ENCODE data around the gene FSCN2.
"Not testable (repeated sequence)": the region's sequence is repeated elsewhere in the genome, so short reads cannot be mapped to it uniquely, and the experiment has no call there.

FSCN2 gene

DNA sequence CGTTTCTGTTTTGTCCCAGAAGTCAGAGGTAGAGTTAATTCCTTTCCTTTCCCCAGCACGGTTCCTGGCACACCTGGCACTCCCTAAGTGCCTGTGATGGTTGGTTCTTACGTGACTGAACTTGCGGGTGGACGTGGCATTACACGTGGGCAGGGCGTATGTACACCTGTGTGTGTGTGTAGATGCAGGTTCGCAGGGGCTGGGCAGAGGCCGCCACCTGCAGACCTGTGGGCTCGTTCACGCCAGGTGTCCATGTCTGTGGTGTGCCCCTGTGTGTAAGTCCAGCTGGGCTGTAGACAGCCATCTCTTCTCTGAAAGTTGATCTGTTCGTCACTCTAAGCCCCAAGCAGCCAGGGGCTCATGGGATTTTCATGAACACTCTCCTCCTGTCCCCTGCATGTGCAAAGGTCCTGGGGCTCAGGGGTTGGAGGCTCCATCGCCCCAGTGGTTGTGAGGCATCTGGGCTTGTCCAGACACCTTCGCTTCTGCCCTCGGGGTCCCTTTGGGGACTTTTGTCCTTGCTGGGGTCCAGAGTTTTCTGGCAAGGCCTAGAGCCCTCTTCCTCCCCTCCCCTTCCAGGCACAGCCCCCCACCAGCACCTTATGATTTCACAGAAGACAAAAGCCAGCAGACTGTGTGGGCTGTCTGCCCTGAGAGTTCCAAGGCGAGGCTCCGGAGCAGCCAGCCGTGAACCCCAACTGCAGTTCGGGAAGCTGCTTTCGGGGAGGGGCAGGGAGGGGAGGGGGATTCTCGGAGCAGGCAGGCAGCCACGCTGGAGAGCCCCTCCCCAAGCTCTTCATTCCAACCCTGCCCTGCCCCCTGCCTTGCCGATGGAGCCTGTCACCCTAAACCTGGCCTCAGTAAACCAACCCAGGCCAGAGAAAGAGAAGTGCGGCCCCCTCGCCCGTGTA, 5.4 kb upstream of the FSCN2 start:
- in situ Hi-C loops (cut with MboI; ENCODE audit: low sequenced_read_pairs): no loop called here

DNA sequence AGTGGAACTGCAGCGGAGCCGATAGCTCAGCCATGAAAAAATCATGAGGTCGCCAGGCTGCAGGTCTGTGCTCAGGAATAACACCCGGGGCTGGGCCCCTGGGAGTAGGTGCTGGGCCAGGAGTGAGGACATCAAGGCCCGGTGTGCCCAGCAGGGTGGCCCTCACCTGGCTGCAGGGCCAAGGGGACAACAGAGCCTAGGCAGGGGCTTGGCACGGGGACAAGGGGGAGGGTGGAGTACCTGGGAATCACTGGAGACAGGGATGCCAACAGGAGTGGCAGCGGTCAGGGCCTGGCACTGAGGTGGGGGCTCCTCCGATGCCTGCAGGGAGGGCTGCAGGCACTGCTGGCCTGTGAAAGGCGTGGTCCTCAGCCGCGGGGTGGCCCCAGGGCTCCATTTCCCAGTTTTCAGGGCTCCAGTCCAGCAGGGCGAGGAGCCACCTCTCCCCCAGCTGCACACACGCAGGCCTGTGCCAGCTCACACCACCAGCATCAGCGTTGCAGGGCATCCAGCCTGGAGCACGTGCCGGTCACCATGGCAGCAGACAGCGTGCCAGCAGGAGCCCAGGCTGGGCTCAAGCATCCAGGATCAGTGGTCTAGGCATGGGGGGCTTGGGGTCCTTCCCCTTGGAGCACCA, 4.7 kb upstream of the FSCN2 start:
- in situ Hi-C loops (cut with MboI; ENCODE audit: low sequenced_read_pairs): no loop called here

DNA sequence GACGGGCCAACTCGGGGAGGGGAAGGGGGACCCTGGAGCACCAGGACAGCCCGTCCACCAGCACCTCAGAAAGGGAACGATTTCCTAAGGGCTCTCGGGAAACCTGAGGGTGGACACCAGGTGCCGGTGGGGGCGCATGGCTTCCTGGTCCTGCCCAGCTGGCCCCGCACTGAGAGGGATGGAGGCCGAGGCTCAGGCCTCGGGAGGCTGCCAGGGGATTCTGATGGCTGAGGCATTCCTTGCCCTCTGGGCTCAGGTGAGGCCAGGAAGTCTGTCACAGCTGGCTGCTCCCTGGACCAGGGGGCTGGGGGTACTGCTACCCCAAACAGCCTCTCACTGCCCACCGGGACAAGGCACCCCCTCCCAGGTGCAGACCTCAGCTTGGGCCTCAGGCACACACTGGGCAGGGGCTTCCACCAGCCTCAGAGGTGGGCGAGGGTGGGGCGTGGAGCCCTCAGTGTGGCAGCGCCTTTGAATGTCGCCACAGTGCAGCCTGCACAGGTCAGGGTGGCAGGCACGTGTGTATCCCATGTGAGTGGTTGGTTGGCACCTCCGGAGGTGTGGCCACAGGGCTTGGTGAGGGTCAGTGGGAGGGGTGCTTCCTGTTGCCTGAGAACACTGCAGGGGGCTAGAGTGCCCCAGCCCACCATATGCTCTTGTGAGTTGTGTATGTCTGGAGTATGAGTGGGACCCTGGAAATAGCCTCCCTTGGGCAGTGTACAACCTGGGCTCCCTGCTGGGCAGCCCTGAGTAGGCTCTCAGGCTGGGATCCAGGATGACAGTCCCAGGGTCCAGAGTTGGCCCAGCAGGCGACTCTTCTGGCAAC, 3.9 kb upstream of the FSCN2 start:
- in situ Hi-C loops (cut with MboI; ENCODE audit: low sequenced_read_pairs): no loop called here

DNA sequence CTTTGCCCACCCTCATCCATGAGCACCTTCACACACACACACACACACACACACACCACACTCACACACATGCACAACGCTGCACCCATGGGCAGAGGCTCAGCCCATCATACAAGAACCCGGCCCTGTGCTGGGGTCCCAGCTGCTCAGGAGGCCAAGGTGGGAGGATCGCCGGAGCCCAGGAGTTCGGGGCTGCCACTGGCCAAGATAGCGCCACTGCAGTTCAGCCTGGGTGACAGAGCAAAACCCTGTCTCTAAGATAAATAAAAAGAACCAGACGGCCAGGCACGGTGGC, 3.4 kb upstream of the FSCN2 start:
- in situ Hi-C loops (cut with MboI; ENCODE audit: low sequenced_read_pairs): no loop called here

DNA sequence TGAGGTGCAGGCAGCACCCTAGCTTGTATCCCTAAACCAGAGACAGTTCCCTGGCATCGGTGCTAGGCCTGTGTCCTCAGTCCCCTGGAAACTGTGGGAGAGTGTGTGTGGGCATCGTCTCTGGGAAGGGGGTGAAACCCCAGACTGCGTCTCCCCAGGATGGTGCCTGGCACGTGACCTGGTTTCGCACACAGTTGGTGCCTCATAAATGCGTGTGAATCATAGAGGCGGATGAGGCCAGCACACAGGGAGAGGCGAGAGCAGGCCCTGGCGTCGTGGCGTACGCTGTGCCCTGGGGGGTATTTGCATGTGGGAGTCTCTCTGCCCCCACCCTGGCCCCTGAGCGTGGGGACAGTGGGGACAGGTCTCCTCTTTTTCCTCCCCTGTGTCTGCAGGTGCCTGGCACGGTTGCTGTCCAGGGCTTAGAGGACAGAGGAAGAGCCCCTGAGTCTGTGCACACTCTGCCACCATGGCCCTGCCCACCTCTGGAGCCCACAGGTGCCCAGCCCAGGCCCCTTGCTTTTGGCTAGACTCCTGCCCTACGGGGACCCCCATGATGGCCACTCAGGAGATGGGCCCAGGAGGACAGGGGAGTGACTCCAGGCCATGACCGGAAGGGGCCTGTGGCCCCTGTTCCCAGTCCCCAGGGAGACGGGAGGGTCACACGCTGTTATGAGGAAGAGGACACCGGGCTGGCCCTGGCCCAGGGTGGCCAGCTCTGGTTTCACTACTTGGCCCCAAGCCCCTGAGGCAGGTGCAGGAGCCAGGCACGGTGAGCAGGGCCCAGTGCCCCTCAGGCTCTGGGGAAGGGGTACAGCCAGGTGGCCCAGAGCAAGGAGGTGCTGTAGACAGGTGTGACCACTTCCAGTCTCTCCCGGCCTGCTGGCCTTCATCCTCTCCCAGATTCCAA, 1.3 kb upstream of the FSCN2 start:
- in situ Hi-C loops (cut with MboI; ENCODE audit: low sequenced_read_pairs): no loop called here

DNA sequence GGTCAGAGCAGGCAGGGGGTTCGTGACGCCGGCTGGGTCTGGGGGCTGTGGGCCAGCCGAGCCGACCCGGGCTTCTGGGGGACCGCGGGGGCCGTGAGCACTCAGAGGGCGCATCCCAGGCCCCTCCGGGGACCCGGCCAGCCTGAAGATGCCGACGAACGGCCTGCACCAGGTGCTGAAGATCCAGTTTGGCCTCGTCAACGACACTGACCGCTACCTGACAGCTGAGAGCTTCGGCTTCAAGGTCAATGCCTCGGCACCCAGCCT, 140 bp downstream of the FSCN2 start:
- in situ Hi-C loops (cut with MboI; ENCODE audit: low sequenced_read_pairs): no loop called here

DNA sequence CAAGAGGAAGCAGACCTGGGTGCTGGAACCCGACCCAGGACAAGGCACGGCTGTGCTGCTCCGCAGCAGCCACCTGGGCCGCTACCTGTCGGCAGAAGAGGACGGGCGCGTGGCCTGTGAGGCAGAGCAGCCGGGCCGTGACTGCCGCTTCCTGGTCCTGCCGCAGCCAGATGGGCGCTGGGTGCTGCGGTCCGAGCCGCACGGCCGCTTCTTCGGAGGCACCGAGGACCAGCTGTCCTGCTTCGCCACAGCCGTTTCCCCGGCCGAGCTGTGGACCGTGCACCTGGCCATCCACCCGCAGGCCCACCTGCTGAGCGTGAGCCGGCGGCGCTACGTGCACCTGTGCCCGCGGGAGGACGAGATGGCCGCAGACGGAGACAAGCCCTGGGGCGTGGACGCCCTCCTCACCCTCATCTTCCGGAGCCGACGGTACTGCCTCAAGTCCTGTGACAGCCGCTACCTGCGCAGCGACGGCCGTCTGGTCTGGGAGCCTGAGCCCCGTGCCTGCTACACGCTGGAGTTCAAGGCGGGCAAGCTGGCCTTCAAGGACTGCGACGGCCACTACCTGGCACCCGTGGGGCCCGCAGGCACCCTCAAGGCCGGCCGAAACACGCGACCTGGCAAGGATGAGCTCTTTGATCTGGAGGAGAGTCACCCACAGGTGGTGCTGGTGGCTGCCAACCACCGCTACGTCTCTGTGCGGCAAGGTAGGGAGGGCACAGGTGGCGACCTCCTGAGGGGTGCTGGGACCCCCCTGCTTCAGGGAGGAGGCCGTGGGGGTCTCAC, 667 bp downstream of the FSCN2 start:
- in situ Hi-C loops (cut with MboI; ENCODE audit: low sequenced_read_pairs): no loop called here

DNA sequence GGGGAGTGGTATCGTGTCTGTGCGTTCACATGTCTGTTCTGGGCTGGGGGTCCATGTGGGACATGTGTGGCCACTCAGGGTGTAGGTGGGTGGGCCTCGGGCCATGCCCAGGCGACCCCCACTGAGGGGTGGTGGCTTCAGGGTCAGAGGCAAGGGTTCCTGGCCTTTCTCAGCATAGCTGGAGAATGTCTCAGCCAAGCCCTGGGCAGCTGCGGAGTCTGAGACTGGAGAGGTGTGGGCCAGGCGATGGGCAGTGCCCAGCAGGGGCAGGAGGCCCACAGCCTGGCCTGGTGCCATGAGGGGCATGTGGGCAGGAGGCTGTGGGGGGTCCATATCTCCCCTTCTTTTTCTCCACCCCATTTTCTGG, 1.2 kb downstream of the FSCN2 start:
- in situ Hi-C loops (cut with MboI; ENCODE audit: low sequenced_read_pairs): no loop called here

DNA sequence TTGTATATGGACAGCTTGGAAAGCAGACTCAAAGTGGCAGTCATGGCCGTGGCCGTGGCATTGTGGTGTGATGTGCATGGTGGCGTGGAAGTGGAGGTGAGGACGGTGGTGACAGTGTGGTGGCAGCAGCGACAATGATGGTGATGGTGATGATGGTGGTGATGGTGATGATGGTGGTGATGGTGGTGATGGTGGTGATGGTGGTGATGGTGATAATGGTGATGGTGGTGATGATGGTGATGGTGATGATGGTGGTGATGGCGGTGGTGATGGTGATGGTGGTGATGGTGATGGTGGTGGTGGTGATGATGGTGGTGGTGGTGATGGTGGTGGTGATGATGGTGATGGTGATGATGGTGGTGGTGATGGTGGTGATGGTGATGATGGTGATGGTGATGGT, 2.8 kb downstream of the FSCN2 start:
- in situ Hi-C loops (cut with MboI; ENCODE audit: low sequenced_read_pairs): not testable (repeated sequence)

DNA sequence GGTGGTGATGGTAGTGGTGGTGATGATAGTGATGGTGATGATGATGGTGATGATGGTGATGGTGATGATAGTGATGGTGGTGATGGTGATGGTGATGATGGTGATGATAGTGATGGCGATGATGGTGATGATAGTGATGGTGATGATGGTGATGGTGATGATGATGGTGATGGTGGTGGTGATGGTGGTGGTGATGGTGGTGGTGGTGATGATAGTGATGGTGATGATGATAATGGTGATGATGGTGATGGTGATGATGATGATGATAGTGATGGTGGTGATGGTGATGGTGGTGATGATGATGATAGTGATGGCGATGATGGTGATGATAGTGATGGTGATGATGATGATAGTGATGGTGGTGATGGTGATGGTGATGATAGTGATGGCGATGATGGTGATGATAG, 3.8 kb downstream of the FSCN2 start:
- in situ Hi-C loops (cut with MboI; ENCODE audit: low sequenced_read_pairs): not testable (repeated sequence)

DNA sequence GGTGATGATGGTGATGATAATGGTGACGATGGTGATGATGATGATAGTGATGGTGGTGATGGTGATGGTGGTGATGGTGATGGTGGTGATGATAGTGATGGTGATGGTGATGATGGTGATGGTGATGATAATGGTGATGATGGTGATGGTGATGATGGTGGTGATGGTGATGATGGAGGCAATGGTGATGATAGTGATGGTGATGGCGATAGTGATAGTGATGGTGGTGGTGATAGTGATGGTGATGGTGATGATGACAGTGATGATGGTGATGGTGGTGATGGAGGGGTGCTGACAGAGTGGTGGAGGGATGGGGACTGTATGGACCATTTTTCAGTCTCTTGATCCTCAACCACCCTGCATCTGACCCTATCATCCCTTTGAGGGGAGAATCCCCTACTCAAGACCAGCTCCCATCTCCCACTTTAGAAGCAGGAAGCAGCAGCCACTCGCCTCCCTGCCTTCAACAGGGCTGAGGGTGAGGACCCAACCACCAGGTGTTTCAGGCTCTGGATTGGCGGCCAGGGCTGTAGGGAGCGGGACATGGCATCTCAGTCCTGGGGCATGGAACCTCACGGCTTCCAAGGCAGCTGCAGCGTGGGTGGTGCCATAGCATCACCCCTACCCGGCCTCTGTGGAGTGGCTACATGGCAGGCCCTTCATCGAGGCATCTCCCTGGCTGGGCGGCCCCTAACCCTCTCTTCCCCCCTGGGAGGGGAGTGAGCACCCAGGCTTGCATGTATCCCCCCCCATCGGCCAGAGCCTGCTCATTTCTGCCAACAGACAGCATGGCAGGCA, 4.5 kb downstream of the FSCN2 start:
- in situ Hi-C loops (cut with MboI; ENCODE audit: low sequenced_read_pairs): no loop called here

DNA sequence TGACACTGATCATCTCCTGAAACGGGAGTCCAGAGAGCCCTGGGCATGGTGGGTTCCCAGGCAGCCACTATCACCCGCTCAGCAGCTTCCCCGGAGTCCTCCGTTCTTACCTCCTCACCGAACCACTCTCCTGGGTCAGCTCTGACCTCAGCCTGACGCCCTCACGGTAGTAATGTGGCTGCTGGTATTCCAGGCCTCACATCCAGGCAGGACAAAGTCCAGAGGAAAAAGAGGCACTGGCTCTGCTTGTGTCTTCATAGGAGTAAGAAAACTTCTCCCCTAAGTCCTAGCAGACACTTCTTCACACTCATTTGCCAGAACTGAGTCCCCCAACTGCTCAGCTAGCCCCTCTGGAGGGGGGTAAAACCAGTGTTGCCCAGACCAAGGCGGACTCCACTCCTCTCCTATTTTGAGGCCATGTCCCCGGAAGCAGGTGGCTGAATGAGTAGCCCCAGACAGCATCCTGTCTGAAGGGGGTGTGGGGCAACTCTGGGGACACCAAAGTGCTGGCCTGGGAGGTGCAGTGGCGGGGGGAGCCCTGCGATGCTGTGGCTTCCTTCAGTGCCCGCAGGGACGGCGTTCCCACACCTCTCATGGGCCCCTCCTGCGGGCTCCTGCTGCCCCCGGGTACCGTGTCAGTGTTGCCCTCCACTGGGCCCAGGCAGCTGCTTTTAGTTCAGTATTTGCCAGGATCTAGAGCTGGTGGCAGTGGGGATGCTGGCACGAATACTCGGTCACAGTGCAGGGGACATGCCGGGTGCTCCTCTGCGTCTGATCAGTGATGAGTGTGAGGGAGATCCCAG, 5.4 kb downstream of the FSCN2 start:
- in situ Hi-C loops (cut with MboI; ENCODE audit: low sequenced_read_pairs): no loop called here

DNA sequence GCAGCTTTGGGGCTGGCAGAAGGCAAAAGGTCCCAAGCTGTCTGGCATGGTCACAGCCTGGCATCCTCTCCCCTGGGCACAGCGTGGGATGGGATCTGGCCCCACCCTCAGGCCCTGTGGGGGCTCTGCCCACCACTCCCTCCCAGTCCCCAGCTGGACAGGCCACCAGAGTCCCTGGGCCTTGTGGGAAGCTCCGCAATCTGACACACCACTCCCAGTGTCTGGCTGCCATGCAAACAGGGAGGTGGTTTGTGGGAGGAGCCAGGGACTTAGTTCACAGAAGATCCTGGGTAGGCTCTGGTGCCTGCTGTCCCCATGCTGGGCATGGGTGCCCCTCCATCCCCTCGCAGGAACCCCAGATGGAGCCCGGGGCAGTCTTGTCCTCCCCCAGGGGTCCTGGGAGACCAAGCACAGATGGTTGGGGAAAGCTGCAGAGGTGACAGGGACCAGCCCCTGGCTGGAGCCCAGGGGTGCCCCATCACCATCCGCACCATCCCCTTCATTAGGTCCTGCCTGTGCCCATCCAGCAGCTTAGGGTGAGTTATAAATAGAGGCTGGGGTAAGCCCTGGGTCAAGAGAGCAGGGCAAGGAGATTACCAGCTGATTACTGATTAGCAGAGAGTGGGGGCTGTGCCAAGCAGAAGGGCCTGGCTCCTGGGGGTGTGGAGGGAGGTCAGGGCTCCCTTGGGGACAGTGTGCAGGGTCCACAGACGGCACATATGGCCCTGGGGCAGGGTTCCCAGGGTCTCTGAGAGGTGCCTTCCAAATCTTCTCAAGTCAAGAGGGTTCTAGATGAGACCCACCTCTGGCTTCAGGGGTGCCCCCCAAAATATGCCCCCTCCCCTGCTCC, 6.2 kb downstream of the FSCN2 start:
- in situ Hi-C loops (cut with MboI; ENCODE audit: low sequenced_read_pairs): no loop called here

DNA sequence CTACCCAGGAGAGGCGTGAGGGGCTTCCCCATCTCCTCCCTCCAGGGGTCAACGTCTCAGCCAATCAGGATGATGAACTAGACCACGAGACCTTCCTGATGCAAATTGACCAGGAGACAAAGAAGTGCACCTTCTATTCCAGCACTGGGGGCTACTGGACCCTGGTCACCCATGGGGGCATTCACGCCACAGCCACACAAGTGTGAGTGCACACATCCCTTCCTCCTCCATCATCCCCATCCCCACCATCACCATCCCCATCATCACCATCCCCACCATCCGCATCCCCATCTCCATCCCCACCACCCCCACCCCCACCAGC, 6.8 kb downstream of the FSCN2 start:
- in situ Hi-C loops (cut with MboI; ENCODE audit: low sequenced_read_pairs): no loop called here

DNA sequence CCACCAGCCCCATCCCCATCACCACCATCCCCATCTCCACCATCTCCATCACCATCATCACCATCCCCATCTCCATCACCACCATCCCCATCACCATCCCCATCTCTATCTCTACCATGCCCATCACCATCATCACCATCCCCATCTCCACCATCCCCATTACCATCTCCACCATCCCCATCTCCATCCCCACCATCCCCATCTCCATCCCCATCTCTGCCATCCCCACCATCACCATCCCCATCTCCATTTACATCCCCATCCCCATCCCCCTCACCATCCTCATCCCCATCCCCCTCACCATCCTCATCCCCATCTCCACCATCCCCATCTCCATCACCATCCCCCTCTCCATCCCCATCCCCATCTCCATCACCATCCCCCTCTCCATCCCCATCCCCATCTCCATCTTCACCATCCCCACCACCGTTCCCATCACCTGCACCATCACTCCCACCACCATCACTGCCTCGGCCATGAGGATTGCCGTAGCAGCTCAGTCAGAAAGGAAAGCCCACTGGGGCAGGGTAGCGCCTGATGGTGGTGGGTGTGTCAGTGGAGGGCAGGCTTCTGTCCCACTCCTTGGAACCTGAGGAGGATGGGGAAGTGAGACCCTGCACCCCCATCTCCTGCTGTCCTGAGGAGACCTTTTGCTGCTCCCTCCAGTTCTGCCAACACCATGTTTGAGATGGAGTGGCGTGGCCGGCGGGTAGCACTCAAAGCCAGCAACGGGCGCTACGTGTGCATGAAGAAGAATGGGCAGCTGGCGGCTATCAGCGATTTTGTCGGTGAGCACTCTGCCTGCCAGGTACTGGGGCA, 7.5 kb downstream of the FSCN2 start:
- in situ Hi-C loops (cut with MboI; ENCODE audit: low sequenced_read_pairs): no loop called here

DNA sequence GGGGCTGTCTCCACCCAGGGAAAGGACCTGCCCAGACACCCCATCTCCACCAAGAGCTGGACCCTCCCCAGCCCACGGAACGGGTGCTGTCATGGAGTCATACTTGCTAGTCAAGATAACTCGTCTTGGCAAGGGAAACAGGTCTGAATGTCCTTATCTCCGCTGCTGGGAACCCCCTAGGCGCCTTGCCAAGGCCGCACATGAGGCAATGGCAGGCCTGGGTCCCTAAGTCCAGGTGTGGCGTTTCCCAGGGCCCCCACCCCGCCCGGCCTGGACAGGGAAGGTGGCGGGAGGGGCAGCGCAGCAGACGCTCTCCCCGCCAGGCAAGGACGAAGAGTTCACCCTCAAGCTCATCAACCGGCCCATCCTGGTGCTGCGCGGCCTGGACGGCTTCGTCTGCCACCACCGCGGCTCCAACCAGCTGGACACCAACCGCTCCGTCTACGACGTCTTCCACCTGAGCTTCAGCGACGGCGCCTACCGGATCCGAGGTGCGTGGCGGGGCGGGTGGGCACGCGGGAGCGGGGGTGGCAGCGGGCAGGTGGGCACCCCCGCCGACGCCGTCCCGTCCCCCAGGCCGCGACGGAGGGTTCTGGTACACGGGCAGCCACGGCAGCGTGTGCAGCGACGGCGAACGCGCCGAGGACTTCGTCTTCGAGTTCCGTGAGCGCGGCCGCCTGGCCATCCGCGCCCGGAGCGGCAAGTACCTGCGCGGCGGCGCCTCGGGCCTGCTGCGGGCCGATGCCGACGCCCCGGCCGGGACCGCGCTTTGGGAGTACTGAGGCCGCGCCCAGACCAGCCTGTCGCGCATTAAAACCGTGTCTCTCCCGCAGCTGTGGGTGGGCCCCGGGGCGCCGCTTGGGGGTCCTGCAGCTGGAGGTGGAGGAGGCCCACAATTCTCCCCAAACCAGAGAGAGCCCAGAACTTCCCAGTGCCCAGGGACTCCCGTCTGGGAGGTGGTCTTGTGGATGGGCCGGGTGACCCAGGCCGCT, 8.4 kb downstream of the FSCN2 start:
- in situ Hi-C loops (cut with MboI; ENCODE audit: low sequenced_read_pairs): no loop called here
